ENCODE measurements around the gene MAP7D3.

Gene MAP7D3

DNA sequence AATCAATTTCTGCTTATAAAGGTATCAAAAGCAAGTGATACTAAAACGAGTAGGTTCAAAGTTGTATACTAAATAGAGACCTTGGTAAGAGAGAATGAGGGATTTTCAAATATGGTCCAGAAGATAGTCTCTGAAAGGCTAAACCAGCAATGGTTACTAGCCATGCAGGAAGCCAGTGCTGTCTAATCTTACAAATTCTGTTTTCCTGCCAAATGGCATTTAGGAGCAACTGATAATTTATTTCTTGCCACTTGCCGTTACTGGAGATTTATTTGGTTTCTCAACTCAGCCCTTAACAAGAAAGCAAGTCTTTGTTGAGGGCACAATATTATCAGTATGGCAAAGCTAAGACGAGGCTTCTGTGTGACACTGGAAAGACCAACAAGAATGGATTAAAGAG, 47.2 kb downstream of the MAP7D3 start:
- no peak for DNase-seq

DNA sequence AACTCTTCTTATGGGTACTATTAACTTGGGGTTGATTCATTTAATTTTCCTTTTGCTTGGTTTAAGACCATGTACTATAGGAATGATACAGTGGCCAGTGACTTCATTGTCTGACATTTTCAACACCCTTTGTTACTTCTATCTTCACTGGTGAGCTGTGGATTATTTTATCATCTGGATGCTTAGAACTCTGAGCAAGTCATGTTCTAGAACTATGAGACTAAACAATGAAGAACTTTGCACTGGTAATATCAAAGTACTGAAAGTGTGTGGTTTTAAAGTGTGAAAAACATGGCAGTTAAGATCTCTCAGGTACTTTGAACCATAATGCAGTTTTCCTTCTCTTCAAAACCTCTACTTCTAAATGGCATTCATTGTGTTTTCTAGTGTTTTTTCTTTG, 47.8 kb downstream of the MAP7D3 start:
- no peak for DNase-seq

DNA sequence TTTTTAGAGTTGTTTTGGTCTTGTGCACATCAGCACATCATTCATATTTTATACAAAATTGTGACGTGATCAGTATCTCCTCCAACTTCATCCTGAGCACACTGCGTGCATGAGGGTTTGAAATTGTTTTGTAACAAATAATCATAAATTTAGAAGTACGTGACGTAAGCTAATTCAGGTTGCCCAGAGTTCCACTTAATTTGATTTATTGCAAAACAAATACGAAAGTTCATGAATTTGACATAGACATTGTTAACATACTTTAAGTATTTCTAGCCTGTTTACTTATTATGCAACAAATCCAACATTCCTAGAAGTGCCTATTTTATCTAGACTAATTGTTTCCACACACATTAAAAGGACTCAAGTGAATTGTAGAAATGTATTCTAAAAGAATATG, 48.3 kb downstream of the MAP7D3 start:
- DNase-seq = no peak

DNA sequence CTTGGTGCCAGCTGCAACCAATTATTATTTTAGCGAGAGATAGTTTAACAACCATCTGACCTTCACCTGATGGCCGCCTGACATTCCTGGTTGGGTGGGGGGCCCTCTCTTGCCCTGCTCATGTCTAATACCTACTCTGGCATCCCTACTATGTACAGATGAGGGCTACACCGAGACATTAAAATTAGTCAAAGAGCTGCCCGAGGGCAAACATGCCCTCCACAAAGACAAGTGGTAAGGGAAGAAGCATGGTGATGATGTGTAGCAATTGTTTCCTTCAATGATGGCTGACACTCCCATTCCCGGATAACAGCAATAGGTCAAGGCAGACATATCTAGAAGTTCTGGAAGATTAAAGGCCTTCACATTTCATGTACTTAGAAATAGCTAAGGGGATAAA, 49.6 kb downstream of the MAP7D3 start:
- DNase-seq = no peak

DNA sequence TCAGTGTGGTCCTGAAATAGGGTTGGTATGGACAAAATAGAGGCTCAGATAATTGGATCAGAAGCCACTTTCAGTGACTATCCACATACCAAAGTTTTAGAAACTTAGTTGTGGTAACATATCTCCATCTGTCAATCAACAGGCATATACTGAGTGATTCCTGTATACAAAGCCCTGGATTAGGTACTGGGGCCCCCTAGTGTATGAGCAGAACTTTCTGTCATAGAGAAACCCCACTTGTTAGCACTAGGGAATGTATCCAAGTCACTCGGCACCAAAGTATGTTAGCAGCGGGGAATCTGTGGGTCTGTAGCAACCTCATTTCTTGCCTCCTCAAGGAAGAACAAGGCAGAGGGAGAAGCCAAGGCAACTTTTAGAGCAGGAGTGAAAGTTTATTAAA, 50.7 kb downstream of the MAP7D3 start:
- DNase-seq = no peak

DNA sequence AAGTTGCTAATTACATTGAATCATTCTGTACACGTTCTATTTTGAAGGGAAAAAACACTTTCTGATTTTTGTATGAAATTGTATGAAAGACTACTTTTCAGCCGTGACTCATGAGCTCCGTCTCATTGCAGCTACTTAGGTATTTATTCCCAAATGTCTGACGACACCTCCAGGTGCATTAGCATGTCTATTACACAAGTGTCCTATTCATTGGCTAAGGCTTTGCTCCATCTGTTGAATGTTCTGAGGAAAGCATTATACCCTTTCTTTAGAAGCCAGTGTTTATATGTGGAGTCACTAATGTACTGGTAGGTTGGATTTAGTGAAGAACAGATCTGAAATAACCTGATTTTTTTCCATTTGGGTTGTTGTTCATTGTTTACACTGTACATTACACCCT, 51.8 kb downstream of the MAP7D3 start:
- DNase-seq = no peak

DNA sequence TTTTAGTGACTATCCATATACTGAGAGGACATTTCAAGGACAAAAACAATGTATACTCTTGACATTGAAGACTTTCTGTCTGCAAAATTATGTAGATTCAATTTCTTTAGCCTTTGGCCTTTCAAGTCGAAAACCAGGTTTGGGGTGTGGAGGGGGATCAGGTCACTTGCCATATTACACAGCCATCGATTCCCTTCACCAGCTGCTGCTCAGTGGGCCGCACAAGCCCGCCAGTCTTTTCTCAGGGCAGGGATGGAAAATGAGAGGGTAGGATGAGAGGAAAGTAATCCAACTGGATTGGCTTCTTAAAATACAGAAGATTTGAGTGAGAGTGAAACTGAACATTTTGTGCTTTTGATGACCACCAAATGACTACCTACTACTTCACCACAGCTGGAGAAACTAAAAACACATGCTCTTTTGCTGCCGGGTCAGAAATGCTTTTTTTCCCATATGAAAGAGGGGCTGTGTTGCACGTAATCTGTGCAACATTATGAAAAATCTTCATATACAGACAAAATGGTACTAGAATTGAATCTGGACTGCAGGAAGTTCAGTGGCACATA, 52.4 kb downstream of the MAP7D3 start:
- no peak for DNase-seq

DNA sequence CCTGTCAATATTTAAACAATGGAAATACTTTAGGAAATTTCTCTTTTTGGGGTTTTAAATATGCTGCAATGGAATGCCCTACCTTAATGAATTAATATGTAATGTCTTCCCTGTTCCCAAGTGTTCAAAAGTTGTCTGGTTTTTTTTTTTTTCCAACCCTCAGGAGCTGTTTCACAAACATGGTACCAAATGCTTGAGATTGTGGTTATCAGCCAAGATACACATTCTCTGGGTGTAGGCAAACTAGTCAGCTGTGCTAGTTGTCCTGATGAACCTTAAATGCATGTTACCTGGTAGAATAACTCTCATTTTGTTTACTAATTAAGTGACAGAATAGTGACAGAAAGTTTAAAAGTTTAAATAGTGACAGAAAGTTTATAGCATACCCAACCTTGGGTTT, 53.2 kb downstream of the MAP7D3 start:
- DNase-seq = no peak

DNA sequence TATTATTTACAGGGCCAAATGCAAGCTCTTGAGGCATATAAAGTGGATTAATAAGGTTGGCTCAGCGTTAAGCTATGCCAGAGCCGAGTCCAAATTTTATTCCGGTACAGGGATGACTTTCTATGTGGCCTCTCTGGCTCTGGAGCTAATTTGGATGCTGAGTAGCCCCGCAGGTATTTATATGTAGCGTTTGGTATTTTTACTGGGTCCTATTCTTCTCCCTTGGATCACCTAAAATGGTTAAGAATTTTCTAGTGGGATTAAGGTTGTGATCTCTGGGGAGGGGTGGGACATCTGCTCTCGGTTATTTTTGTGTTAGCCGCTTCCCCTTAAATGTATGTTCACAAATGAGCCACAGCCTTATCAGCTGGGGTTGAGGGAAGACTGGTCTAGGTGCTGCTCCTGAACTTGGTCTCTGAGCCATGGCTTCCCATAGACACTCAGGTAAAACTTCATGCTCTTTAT, 54.5 kb downstream of the MAP7D3 start:
- no peak for DNase-seq

DNA sequence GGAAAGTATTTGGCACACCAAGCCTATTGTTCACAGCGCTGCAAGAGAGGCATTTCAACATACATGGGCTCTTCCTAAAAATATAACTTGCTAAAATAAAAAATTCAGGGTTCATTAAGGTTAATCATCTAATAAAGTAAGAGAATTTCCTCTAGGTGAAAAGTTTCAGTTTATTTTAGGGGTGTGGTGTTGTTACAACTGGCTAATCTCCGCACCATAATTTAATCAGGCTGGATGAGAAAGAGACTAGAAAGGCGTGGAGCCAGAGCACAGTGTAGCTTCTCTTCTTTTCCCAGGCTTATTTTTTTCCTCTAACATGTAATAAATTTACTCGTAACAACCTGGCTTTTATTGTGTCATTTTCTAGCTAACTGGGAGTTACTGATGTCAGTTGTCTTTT, 56.0 kb downstream of the MAP7D3 start:
- no peak for DNase-seq

DNA sequence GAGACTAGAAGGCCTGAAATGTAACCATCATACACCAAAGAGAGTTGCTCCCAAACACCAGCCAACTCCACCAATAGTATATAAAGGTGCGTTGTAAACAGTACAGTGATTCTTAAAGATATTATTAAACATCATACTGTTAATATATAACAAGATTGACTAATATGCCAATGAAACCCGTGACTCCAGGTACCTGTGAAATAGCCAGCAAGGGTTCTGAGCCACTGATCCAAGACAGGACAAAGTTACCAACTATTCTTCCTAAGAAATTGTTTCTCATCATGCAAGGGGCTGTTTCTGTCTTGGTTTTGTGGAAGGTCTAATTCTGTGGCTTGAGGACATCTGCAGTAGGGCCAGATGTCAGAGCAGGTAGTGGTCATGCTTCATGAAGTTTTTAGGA, 56.7 kb downstream of the MAP7D3 start:
- DNase-seq = no peak

DNA sequence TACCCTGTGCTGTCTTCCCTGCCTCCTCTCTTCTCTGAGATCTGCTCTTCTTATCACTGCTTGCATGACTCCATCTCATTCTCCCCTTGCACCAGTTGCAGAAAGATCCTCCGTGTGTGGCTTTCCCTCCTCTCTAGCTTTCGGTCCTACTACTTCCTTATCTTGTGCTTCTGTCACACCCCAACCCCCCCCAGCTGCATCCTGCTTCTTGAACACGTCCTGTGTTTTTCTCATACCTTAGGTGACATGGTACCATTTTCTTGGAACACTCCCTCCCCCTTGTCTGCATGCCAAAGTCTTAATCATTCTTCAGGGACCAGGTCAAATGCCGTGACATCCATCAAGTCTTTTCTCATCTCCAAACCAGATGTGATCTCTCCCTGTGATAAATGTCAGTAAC, 57.4 kb downstream of the MAP7D3 start:
- no peak for DNase-seq

DNA sequence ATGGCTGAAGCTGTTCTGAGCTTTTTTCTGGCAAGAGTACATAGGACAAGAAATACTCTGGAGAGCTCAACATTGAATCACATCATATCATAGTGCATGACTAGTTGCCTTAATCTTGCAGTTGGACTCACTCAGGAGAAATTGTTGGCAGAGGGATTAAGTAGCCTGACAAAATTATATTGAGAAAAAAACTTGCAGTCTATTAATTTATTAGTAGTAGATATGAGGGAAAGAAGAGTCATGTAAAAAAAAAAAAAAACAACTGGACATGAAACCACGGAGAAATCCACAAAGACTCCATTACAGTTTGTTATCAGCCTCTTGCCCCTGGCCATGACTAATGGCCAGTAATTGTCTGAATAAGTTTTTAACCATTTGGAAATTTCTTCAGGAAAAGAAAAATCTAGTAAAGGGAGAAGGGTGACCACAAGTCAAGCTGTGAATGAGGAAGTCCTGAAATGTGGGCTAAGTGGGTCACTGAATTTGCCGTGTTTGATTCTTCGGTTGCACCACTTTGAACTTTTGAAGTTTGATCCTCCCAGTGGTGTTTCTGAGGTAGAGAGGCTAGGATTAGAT, 58.3 kb downstream of the MAP7D3 start:
- DNase-seq = no peak

DNA sequence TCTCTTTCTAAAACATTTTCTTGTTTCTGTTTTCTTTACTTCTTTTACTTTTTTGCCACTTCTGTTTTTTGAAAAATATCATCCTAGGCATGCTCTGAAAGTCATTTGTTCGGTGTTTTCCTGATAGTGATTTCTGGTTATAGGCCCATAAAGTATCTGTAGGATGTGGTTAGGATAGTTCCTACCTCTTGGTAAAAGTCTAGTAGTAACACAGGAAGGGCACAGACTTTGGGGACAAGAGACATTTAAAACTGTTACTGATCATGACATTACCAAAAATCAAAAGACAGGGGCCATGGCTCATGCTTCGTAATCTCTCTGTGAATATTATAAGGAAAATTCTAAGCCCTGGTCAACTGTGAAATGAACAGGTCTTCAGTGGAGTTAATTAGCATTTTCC, 59.1 kb downstream of the MAP7D3 start:
- DNase-seq = no peak

DNA sequence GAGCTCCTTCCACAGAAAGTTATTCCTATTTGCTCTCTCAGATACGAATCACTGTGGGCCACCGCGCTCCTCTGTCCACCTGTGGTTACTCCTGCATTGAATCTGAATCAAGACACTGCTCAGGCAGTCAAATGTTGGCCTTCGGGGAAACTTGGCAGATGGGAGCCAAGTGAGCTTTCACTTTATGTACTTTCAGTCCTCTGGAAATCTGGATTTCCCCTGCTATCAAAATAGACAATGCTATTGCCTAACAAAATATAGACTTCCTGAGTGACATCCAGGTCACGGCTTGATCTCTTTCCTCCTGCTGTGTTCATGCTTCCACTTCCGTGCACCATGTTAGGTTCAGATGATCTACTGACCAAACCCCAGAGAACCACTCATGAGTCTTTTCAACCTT, 60.0 kb downstream of the MAP7D3 start:
- no peak for DNase-seq

DNA sequence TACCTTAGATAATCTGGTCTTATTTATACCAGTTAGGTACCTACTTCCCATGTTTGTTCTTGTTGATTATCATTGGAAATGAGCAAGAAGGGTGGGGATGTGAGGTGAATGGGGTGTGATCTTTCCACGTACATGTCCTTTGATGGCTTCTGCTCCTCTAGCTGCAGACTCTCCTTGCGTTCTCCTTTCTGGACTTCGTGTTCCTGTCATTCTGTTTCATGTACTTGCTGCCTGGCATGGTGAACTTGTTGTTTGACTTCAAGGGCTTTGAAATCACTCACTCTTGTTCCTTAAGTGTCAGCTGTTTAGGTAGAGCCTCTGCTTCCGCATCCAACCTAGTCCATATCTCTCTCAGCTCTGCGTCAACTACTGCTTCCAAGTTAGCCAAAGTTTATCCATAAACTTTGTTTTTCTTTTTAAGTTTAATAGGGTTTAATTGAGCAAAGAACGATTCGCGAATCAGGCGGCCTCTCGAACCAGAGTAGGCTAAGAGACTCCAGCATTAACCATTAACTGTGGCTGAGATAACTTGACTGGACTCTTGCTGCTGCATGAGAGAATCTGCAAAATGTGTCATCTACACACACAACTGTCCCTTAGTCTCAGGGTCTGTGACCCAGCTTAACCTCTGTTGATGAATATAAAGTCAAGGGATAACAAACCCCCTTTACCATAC, 61.0 kb downstream of the MAP7D3 start:
- no peak for DNase-seq

DNA sequence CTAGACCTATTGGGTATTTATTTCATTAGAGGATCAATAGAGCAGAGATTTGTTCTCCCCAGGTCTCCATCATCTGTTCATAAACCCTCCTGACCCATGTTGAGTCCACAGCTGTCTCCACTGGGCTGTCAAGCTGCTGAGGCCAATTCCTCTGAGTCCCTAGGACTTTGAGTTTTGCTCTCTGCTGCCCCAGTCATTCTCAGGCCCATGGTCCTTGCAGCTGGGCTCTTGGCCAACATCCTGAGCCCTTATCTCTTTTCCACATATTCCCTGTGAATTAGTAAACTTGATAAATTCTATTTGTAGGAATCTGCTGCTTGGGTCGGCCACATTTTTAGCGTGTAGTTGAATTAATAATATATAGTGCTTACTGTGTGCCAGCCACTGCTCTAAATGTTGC, 62.0 kb downstream of the MAP7D3 start:
- no peak for DNase-seq

DNA sequence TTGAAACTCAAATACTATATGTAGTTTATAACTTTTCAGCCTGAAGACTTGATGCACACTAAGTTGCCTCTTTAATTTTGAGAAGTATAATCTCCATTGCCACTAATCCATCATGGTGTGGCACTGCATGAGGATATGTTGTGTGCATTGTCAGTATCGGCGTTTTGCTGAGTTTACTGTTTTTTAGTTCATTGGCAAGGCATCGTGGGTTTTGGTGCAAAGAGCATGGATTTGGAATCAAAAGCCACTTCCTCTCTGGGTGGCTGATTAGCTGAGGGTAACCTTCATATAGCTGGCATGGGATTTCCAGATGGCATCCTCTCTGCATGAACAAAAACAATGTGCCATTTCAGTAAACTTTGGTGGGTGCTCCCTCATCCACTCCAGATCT, 65.2 kb downstream of the MAP7D3 start:
- no peak for DNase-seq

DNA sequence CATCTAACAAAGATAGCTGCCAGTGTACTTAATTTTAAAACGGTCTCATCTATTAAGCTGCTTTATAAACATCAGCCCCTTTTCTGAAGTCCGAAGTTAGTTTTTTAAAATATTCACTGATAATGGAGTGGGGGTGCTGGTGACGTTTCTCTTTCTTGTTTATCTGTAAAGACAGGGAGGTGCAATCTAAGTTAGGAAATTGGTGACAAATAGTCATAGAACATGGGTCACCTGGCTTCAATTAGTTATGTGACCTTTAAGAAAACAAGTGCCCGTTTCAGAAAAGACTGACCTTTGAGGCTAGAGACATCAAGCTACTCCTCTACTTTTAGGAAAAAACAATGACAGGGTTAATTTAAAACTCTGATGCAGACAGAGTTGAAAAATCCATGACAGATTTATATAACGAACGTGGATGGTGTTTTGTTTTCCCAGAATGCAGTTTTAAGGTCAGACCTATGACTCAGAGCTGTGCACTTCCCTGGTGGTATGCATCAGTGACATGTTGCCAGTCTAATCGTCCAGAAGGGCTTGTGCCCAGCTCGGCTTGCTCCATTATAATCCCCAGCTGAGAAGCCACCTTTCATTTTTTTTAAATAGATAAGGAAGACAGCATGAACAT, 65.7 kb downstream of the MAP7D3 start:
- DNase-seq = no peak

DNA sequence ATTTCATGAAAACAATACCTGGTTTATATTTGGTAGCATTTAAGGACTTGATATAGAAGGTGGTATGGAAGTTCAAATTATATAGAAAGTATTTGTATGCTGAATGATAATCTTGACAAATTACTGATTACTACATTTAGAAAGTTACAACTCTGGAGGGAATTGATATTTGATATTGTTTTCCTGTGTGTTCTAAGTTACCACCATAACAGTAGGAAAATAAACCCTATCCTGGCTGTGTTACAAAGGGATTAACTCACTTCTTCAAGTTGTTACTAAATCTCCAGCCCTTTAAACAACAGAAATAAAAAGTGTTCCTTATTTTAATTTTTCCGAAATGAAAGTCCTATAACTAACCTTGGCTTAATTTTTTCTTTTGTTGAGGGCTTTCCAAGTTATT, 67.3 kb downstream of the MAP7D3 start:
- DNase-seq = no peak

DNA sequence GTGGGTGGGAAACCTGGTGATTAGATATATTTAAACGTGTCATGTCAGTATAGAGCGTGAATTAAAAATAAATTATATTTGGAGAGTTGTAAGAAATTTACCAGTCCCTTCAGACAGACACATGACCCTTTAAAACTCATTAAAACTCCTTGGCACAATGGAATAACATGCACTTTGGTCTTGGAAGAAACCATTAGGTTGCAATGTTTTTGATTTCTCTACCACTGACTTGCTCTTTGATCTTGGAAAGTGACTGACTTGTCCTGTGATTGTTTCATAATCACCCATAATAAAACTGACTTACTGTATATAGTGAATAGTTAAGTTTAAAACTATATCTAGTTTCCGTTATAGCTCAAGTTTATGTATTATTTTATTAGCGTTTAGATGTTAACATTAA, 68.0 kb downstream of the MAP7D3 start:
- DNase-seq = no peak

DNA sequence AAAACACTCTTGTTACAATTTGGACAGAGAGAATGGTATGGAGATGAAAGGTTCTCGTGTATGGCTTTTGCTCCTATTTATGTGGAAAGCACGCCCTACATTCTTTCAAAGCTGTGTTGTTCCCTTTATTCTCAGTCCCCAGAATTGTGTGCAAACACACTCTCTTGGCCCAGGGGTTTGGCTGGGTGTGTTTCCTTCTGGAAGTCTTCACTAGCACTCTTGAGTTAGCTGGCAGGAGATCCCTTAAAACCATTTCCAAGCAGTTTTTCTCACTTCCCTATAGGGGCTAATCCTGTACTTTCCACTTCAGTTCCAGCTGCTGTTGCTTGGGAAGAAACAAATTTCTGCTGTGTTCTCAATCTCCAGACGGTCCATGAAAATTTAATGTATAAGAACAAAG, 68.8 kb downstream of the MAP7D3 start:
- no peak for DNase-seq

DNA sequence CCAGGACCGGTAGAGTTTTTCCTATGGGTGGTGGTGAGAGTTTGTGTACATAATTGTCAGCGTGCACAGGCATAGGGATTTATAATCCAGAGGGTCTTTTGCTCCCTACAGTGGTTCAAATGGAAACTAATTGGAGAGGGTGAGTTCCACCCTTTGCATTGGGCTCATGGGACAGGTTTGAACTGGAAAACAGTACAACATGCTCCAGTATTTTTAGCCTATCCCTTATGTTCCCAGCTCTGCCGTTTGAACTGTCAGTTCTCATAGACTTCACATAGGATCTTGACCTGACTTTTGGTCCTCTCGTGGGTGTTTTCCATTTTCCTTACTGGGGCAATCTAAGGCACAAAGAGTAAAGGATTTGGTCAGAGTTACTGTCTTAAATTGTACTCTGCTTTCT, 72.1 kb downstream of the MAP7D3 start:
- DNase-seq = no peak

DNA sequence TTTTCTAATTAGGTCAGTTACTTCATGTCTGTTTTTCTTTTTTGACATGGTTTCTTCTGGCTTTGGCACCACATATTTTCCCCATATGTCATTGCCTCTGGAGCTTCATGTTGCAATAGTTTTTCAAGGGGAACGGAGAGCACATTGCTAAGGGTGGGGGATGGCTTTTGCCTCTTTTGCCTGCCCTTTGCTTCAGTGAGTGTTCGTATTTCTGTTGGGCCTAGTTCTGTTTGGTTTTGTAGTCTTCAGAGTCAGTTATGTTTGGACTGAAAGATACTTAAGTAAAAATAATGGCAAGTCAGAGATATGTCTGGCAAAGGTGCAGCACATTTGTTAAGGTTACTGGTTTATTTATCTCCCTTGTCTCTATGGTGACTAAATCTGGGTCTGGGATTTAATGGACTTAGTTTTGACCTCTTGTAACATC, 74.8 kb downstream of the MAP7D3 start:
- no peak for DNase-seq

DNA sequence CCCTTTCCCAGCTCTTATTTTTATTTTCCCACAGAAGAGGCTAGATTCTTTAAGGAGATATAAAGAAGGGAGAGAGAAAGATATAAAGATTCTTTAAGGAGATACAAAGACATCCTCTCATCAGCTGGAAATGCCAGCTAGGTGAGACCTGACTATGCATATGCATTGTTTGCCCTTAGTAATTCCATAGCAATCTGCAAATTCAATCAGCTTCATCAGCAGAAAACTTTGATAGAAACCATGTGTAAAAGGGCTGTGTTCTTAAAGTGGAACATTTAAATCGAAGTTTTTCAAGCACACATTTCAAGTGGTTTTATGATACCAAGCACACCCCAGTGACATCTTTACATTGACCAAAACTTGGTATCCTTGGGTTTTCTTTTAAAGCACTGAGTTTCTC, 79.8 kb downstream of the MAP7D3 start:
- DNase-seq = no peak
